Ovary (tissue), 9 donors: ENCODE measurements around the gene DUSP19. TPM values are rescaled to one million over a fixed set of nuclear protein-coding genes. Genes with fewer than 3 reads are reported as not detected.

Experiments
- DNase-seq, 5 donors: peaks; one replicate each; pipeline ENCODE4 v3.0.0-alpha.2; 2019 to 2020
- H3K27ac ChIP-seq, 2 donors: fragments of 200-600 bp; one replicate each; pipeline versions ENCODE4 v1.5.1 to v1.8.0; 2019 to 2022
- H3K27me3 ChIP-seq: fragments of 200-600 bp; one replicate; pipeline ENCODE4 v1.8.0; 2022
- H3K36me3 ChIP-seq: fragments of 200-600 bp; sonication (generic); one replicate; pipeline ENCODE4 v1.5.1; 2019
- H3K4me1 ChIP-seq: one replicate; pipeline ENCODE4 v1.8.1; 2013; ENCODE audit warnings: mild to moderate bottlenecking, moderate library complexity; ENCODE audit not compliant: insufficient read depth
- H3K4me3 ChIP-seq: fragments of 200-600 bp; sonication (generic); one replicate; pipeline ENCODE4 v1.5.1; 2017
- H3K9me3 ChIP-seq, 2 donors: fragments of 200-600 bp in 1 of 2; sonication (generic) in 1 of 2; one replicate each; pipeline versions ENCODE4 v1.5.1 to v1.8.1; 2013 to 2019; ENCODE audit warnings: mild to moderate bottlenecking in 1 of 2, moderate library complexity in 1 of 2
- CTCF ChIP-seq, 3 donors: fragments of 450-650 bp in 2 of 3; fragments of 200-600 bp in 1 of 3; IDR thresholded peaks; one replicate each; pipeline versions ENCODE4 v1.5.1 to v1.8.0; 2016 to 2022; ENCODE audit warnings: antibody characterized with exemption in 3 of 3, mild to moderate bottlenecking in 1 of 3
- EP300 ChIP-seq: sonication (generic); formaldehyde crosslinking; IDR thresholded peaks from one replicate; pipeline ENCODE4 v1.6.1; 2017; ENCODE audit warnings: antibody characterized with exemption
- POLR2A ChIP-seq: fragments of 450-650 bp; IDR thresholded peaks from one replicate; pipeline ENCODE4 v1.6.1; 2017; ENCODE audit warnings: antibody characterized with exemption, mild to moderate bottlenecking, moderate library complexity
- WGBS, 3 donors: extraction: QIAGEN DNeasy Blood & Tissue Kit in 1 of 3; methylation state at CpG; one replicate each; pipeline versions ENCODE4 v1.1.5 to v1.1.7; 2013 to 2017; 5-methylcytosine and 5-hydroxymethylcytosine counted together
- intact Hi-C, 4 donors: fragments of 100-400 bp; cut with DNase I; formaldehyde crosslinking; loops; one replicate each; pipeline versions ENCODE4 v1.11.0 to v1.15.1; 2022 to 2023
- polyA plus RNA-seq, 2 donors: library from polyadenylated mRNA; stranded (reverse); fragments of 200-250 nt in 1 of 2; fragments of 350-450 nt in 1 of 2; fragmentation: Illumina TruSeq in 1 of 2; extraction: RNeasy Lipid Tissue Mini Kit (QIAGEN cat#74804) in 1 of 2; gene quantifications; one replicate each; pipeline ENCODE4 v1.2.3, GENCODE V29; 2013 to 2014
- total RNA-seq, 7 donors: library from RNA; depleted of rRNA in 2 of 7; stranded (reverse); fragments of >200 nt in 2 of 7; fragmentation: NEBNext Ultra II Directional in 3 of 7; extraction: Animal tissue kit (Norgen Biotek cat#: 25700) in 3 of 7; gene quantifications; one replicate each; pipeline versions ENCODE4 v1.1.0 to v1.2.4, GENCODE V29; 2016 to 2023
- donor health status: DM: no; HTN: no; CAD: no; lungs with moderate emphysema.
- donor health status: DM: no; HTN: no; CAD: no.
- donor health status: Bipolar disorder and iron deficiency.
- donor health status: DM: yes; HTN: yes; CAD: no.
- donor health status: DM: no; HTN: no; CAD: no.
- donor health status: DM: yes; HTN: yes; CAD: no.

DUSP19 gene
- total and polyA plus RNA-seq, 9 donors, result 1.4 to 5.5 (median 3.4) TPM

DNA sequence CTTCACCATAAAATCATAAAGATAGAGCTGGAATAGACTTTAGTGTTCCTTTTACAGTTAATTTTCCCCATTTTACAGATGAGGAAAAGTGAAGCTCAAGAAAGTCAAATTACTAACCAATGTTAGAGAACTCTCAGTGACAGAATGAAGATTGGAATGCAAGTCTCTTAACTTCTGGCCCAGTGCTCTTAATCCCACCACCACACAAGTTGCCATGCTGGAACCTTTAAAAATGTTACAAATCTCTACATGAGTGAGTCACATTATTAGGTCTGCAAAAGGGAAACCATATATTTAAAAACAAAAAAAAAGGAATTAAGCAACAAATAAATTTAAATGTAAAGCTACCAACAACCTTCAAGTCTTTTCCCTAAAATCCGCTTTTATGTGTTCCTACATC, 43.7 kb upstream of the DUSP19 start:
- no peak for TF ChIP-seq CTCF (IDR thresholded peaks at IDR 0.05)
- no peak for TF ChIP-seq EP300
- TF ChIP-seq POLR2A, result no peak
- no peak overlapping the region for H3K4me3 ChIP-seq
- intact Hi-C loops, result loop anchor here in 1 of 4 donors (5.0 kb wide), 1 partner anchor 87 kb away; the partner anchor contains the start of gene NUP35
- no peaks in the 10 kb centered on the region for H3K9me3 ChIP-seq
- H3K36me3 ChIP-seq, result no peaks in the 10 kb centered on the region
- H3K4me1 ChIP-seq, result peaks cover 6% of the 10 kb centered on the region
- DNase-seq, result no peak
- whole genome bisulfite sequencing, 3 donors, result 89 to 91% (median 91%) methylated on average over 1 of the region's 1 CpG
- H3K27me3 ChIP-seq, result no peaks in the 10 kb centered on the region
- H3K27ac ChIP-seq, result no peak overlapping the region

- intact Hi-C loops, result loop anchor here in 1 of 4 donors (5.0 kb wide), 1 partner anchor 87 kb away; the partner anchor contains the start of gene NUP35
- Histone ChIP-seq H3K27me3 (no peaks in the 10 kb centered on the region), H3K9me3 (no peaks in the 10 kb centered on the region), H3K4me1 (peaks cover 6% of the 10 kb centered on the region), H3K36me3 (no peaks in the 10 kb centered on the region), H3K4me3 (no peak overlapping the region), H3K27ac (no peak overlapping the region)
- TF ChIP-seq EP300, result no peak
- no peak for TF ChIP-seq CTCF (IDR thresholded peaks at IDR 0.05)
- TF ChIP-seq POLR2A, result no peak
- DNase-seq, result no peak
- 43 to 49% (median 46%) methylated on average over 2 of the region's 2 CpGs for WGBS, 3 donors
These were observed 43.1 kb upstream of the DUSP19 start for GRCh38 chr2:183035298-183035953.

DNA sequence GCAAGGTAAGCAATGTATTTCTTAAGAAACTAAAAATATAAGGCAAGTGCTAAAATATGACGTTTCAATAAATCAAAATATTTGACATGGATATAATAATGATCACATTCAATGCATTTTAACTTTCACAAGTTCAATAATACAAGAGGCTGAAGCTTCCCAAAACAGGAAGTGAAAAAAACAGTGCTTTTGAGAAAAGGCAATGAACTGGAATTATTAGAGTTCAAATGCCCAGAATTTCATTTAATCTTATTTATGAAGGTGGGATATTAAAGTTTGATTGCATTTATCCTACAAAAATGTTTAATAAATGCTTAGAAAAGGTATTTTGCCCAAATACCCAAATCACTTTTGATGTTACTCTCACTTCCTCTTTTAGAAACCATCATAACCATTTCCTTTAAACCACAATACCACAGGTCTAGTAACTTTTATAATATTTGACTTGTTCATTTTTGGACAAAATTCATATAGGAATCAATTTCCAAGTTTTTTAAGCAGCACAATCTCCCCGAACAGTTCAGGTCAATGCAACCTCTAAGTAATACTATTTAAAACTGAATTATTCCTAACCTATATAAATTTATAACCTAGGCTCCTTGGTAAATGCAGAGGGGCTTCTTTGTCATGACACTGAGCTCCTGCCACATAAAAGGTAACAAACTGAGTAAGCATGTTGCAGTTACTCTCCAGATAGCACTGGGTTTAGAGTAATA, 42.4 kb upstream of the DUSP19 start:
- H3K9me3 ChIP-seq, result no peaks in the 10 kb centered on the region
- no peaks in the 10 kb centered on the region for H3K36me3 ChIP-seq
- intact Hi-C loops, result loop anchor here in 1 of 4 donors (5.0 kb wide), 1 partner anchor 86 kb away; the partner anchor contains the start of gene NUP35
- 13 to 20% (median 19%) methylated on average over 2 of the region's 2 CpGs for WGBS, 3 donors
- peaks cover 6% of the 10 kb centered on the region for H3K4me1 ChIP-seq
- no peaks in the 10 kb centered on the region for H3K27me3 ChIP-seq
- DNase-seq, result no peak
- peak overlapping the region; percentile 95 for H3K4me3 ChIP-seq
- no peak for TF ChIP-seq EP300
- TF ChIP-seq CTCF (IDR thresholded peaks at IDR 0.05), result no peak
- no peak for TF ChIP-seq POLR2A
- no peak overlapping the region for H3K27ac ChIP-seq

GRCh38 chr2:183037074-183037552, 41.4 kb upstream of the DUSP19 start:
- 1 to 3% (median 1%) methylated on average over 4 of the region's 4 CpGs for WGBS, 3 donors

More at GRCh38 chr2:183037074-183037552, 41.4 kb upstream of the DUSP19 start:
- no peaks in the 10 kb centered on the region for H3K27me3 ChIP-seq
- peaks cover 5% of the 10 kb centered on the region for H3K4me1 ChIP-seq
- no peaks in the 10 kb centered on the region for H3K9me3 ChIP-seq
- intact Hi-C loops, result loop anchor here in 1 of 4 donors (5.0 kb wide), 1 partner anchor 85 kb away; the partner anchor contains the start of gene NUP35
- DNase-seq, result no peak
- no peaks in the 10 kb centered on the region for H3K36me3 ChIP-seq
- TF ChIP-seq POLR2A (no peak), CTCF (IDR thresholded peaks at IDR 0.05) (no peak), EP300 (no peak)
- peak overlapping the region; percentile 99 to 100 for H3K27ac ChIP-seq
- peak overlapping the region; percentile 95 for H3K4me3 ChIP-seq
